ENCODE data around the gene CCDC91.
"Not testable (repeated sequence)": the region's sequence is repeated elsewhere in the genome, so short reads cannot be mapped to it uniquely, and the experiment has no call there.

Gene CCDC91

DNA sequence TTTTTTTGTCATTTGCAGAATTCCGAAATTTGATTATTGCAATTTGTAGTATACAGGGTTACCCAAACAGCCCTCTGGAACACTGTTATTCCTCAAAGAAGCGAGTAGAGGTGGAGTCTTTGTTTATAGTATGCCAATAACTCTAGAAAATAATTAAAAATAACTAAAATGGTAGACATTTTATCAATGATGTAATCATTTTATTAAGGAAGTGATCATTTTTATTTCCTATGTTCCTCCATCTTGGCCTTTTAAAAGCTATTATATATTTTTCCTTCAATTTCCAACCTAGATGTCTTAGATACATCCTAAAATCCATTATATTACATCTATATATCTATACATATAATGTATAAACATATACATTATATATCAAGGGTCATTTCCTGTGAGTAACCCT is 106.0 kb downstream of the CCDC91 start:
- no peak for DNase-seq

GRCh38 chr12:28303192-28303591 is 112.9 kb downstream of the CCDC91 start:
- no peak for DNase-seq

DNA sequence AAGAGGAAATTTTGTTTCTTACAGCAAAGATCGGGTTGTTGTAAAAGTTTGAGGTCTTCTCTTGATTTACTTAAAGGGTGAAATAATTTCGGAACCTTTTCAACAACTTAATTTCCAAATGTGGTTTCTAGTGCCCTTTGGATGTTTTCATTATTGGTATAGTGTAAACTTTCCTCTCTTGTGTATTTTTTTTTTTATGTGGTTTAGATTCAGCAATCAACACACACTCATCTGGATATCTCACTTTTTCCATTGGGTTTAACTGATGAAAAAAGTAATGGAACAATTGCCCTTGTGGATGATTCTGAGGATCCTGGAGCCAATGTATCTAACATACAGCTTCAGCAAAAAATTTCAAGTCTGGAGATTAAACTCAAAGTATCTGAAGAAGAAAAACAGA is 116.3 kb downstream of the CCDC91 start:
- DNase-seq = no peak

DNA sequence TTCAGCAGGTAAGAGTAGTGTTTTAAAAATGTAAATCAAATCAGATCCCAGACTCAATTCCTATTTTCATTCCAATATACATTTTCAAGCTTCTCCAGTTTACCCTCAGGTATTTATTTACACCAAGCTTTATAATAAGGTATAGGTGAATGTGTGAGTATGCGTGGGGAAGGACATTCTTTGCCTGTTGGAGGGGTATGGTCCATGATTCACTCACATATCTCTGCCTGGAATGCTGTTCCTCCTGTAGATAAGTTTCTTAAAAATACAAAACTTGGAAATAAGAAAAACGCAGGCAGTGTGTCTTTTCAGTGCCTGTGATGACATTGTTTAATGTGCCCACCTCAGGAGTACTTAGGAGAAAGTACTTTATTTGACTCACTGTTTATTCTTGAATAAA is 118.6 kb downstream of the CCDC91 start:
- DNase-seq = no peak

DNA sequence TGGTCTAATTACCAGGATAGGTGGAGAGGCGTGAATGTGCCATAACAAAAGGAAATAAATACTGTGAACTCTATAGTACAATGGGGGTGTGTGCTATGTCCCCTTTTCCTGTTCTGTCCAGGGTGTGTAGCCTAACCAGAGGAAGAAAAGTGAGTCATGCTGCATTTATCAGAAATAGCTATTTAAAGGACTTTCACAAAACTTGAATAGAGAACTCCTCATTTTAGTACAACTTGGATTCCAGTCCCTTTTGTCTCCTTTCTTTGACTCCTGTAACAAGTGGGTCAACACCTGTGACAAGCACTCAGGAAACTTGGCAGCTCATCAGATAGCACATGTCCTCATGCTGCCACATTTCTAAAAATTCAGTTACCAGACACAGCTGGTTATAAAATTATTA is 123.4 kb downstream of the CCDC91 start:
- no peak for DNase-seq

- DNase-seq = no peak
Measured at GRCh38 chr12:28316049-28316448, 125.8 kb downstream of the CCDC91 start.

DNA sequence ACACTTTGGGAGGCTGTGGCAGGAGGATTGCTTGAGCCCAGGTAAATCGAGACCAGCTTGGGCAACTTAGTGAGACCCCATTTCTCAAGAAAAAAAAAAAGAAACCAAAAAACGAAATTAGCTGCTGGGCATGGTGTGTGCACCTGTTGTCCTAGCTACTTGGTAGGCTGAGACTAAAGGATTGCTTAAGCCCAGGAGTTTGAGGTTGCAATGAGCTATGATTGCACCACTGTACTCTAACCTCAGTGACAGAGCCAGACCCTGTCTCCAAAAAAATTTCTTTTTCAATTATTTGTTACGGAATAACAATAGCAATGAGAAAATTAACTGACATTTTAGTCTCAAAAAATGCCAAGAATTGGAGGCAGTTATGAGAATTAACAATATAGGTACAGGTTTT is 128.0 kb downstream of the CCDC91 start:
- no peak for DNase-seq

GRCh38 chr12:28320353-28320752 is 130.1 kb downstream of the CCDC91 start:
- DNase-seq = no peak

GRCh38 chr12:28327722-28328121 is 137.5 kb downstream of the CCDC91 start:
- DNase-seq = no peak

DNA sequence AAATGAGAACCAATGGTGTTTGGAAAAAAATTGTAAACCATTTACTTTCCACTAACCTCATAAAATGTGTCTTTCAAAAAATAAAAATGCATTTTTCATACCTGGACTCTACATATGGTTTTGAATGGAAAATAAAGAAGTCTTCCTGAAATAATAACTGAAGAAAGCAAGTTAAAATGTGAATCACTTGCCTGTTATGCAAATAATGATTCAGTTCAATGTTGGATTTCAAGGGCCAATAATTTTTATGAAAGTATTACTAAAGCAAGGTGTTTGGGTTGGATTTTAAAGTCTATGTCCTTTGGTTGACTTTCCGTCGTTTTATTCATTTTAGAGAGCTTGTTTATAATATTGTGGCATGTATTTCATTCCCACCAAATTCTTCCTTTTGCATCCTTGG is 138.7 kb downstream of the CCDC91 start:
- DNase-seq = no peak

GRCh38 chr12:28329727-28330126 is 139.5 kb downstream of the CCDC91 start:
- DNase-seq = not testable (repeated sequence)

DNA sequence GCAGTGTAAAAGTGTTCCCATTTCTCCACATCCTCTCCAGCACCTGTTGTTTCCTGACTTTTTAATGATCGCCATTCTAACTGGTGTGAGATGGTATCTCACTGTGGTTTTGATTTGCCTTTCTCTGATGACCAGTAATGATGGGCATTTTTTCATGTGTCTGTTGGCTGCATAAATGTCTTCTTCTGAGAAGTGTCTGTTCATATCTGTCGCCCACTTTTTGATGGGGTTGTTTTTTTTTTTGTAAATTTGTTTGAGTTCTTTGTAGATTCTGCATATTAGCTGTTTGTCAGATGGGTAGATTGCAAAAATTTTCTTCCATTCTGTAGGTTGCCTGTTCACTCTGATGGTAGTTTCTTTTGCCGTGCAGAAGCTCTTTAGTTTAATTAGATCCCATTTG is 140.0 kb downstream of the CCDC91 start:
- DNase-seq = not testable (repeated sequence)

GRCh38 chr12:28331130-28331529 is 140.9 kb downstream of the CCDC91 start:
- no peak for DNase-seq

DNA sequence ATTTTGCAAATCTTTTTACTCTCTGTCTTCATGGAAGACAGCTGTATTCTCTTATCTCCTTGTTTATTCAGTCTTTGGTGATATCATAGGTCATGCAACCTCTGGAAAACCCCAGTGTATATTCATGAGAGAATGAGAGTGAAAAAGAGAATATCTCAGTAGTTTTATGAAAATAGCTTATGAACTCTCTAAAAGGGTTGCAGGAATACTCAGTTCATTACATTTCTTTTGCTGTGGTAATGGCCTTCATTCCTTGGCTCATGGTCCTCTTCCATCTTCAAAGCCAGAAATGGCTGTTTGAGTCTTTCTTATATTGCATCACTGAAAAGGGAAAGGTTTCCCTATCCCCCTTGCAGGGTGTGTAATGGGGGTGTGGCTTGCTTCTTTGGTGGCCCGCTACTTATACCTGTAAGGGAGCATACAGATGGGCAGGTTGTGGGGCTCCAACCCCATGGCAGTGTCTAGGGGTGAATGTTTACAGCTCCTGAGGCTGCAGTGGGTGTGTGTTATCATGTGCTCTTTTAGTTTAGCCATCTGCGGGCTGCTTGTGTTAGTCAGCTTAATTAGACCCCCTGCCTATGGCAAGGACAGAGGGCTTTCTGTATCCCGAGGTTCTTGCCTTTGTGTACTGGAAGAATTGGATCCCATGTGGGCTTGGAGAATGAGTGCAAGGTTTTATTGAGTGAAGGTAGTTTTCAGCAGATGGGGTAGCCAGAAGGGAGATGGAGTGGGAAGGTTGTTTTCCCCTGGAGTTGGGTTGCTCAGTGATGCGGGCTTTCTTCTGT is 150.2 kb downstream of the CCDC91 start:
- no peak for DNase-seq

DNA sequence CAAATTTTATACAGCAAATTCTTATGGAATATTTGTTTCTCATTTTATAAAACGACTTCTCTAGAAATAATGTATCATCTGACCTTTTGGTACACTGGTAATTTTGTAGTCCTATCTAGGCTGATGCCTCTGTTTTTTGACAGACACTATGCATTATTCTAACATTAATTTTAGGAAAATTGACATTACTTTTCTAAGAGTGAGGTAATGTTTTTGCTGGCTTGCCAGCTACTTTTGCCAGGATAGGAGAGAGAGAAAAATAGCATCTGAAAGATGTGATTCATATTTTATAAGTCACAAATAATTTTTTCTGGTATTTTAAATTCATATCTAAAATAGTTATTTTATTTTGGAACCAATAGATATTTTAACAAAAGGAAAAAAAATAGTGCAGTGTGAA is 153.5 kb downstream of the CCDC91 start:
- no peak for DNase-seq

GRCh38 chr12:28346567-28346966 is 156.3 kb downstream of the CCDC91 start:
- no peak for DNase-seq

GRCh38 chr12:28349196-28349595 is 158.9 kb downstream of the CCDC91 start:
- no peak for DNase-seq

DNA sequence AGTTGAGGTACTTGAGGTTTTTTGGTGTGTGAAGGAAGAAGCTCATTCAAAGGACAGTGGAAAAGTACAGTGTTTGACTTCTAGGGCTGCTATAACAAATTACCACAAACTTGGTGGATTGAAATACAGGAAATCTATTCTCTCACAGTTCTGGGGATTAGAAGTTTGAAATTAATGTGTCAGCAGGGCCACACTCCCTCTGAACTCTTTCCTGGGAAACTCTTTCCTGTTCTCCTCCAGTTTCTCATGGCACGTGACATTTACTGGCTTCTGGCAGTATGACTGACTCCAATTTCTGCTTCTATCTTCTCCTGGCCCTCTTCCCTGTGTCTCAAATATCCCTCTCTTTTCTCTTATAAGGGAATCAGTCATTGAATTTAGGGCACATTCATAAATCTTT is 160.2 kb downstream of the CCDC91 start:
- no peak for DNase-seq

DNA sequence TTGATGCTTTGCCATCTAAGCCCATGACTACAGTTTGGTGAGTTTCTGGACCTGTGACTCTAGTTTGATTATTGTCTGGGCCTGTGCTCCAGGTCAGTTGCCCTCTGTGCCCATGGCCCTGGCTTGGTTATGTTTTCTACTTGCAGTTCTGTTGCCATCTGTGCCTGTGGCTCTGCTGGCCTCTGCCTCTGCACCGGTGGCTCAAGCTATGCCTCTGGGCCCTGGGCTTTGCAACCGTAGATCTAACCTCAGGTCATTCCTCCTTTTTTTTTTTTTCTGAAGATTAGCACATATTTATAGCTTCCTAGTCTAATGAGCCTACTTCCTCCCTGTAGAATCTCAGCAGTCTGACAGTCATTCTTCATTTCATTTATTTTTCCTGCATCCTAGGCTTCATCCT is 161.2 kb downstream of the CCDC91 start:
- DNase-seq = no peak

GRCh38 chr12:28355161-28355560 is 164.9 kb downstream of the CCDC91 start:
- DNase-seq = no peak

DNA sequence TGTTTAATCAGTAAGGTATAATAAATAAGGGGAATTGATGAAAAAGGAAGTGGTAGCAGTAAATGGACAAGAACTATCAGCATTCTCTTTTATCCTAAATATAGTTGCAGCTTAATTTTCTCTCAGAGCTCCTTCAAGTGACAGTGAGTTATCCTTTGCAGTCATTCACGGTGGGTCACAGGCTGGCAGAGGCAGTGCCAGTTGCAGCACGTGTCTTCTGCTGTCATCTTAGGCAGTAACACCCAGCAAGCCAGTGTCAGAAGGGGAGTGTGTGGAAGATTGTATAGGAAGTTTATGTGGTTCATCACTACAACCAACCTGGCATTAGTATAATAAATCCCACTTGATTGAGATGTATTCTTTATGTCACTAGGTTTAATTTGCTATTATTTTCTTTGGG is 170.0 kb downstream of the CCDC91 start:
- DNase-seq = no peak

GRCh38 chr12:28367326-28367725 is 177.1 kb downstream of the CCDC91 start:
- DNase-seq = no peak

DNA sequence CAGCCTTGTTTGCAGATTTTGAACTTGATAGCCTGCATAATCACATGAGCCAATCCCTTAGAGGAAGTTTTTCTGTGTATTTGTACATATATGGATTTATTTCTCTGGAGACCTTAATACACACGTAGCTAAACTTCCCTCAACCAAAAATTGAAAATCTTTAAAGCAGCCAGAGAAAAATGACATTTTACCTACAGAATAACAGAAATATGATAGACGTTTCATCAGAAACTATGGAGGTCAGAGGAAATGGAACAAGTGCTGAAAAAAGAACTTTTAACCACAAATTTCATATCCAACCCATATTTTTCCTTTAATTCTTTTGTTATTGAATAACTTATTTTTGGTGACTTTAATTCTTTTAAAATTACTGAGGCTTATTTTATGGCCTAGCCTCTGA is 177.7 kb downstream of the CCDC91 start:
- no peak for DNase-seq

DNA sequence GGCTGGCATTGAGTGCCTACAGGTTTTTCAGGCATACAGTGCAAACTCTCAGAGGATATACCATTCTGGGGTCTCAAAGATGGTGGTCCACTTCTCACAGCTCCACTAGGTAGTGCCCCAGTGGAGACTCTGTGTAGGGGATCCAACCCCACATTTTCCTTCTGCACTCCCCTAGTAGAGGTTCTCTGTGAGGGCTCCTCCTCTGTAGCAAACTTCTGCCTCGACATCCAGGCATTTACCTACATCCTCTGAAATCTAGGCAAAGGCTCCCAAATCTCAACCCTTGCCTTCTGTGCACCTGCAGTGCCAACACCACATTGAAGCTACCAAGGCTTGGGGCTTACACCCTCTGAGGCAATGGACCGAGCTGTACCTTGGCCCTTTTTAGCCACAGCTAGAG is 179.2 kb downstream of the CCDC91 start:
- no peak for DNase-seq

DNA sequence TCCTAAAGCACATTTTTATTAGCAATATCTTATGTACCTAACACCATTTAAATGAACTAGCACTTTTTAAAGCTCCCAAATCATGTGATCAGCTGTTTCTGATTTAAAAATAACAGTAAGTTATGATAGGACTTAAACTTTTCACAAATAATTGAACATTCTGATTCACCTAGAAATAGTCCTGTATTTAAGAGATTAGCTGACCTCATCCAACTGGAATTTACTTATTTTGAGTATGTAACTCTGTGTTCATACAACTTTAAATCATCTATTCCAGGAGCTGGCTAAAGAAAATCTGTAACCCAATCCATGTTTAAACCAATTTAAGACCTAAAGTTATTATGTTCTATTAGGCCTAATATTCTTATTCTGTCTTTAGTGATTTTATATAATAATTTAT is 184.3 kb downstream of the CCDC91 start:
- DNase-seq = no peak

All from CD4-positive, alpha-beta T cell treated with Interleukin-15 for 1 hour (primary cell).